B cell (primary cell): ENCODE measurements around the gene MYH15.

Source experiments
- EZH2 ChIP-seq: IDR thresholded peaks from 2 replicates; pipeline ENCODE4 v1.6.1; 2012; ENCODE audit warnings: borderline replicate concordance, low read depth, mild to moderate bottlenecking, moderate library complexity, low read length; ENCODE audit not compliant: insufficient read depth, poor library complexity, severe bottlenecking
- TF ChIP-seq, protein P1 (sequence below): fragments of 200-600 bp; IDR thresholded peaks from one replicate; pipeline ENCODE4 v1.8.0; 2022; ENCODE audit warnings: antibody characterized with exemption, mild to moderate bottlenecking

DNA sequence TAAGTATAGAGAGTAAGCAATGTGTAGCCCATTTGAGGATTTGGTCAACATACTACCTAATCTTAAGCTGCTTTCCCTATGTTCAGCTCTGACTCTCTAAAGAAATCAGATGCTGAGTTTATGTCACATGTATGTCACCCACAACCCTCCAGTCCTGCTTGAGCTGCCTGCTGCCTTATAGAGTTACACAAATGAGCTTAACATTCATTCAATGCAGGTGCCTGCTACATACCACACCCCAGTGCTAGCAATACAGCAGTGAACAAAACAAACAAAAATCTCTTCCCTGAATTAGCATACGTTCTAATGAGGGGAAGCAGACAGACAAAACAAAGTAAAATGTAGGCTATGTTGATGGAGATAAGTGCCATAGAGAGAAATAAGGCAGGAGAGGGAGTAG lies 121.0 kb downstream of the MYH15 start:
- TF ChIP-seq, protein P1, sequence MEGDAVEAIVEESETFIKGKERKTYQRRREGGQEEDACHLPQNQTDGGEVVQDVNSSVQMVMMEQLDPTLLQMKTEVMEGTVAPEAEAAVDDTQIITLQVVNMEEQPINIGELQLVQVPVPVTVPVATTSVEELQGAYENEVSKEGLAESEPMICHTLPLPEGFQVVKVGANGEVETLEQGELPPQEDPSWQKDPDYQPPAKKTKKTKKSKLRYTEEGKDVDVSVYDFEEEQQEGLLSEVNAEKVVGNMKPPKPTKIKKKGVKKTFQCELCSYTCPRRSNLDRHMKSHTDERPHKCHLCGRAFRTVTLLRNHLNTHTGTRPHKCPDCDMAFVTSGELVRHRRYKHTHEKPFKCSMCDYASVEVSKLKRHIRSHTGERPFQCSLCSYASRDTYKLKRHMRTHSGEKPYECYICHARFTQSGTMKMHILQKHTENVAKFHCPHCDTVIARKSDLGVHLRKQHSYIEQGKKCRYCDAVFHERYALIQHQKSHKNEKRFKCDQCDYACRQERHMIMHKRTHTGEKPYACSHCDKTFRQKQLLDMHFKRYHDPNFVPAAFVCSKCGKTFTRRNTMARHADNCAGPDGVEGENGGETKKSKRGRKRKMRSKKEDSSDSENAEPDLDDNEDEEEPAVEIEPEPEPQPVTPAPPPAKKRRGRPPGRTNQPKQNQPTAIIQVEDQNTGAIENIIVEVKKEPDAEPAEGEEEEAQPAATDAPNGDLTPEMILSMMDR = no peak
- no peak for TF ChIP-seq EZH2
